Activated CD8-positive, alpha-beta memory T cell treated with anti-CD3 and anti-CD28 coated beads for 24 hours (primary cell): Measurements from ENCODE around the gene SOX3.

ENCODE experiments used
- DNase-seq: peaks from one replicate; pipeline ENCODE4 v3.0.0-alpha.2; 2020

The SOX3 gene

DNA sequence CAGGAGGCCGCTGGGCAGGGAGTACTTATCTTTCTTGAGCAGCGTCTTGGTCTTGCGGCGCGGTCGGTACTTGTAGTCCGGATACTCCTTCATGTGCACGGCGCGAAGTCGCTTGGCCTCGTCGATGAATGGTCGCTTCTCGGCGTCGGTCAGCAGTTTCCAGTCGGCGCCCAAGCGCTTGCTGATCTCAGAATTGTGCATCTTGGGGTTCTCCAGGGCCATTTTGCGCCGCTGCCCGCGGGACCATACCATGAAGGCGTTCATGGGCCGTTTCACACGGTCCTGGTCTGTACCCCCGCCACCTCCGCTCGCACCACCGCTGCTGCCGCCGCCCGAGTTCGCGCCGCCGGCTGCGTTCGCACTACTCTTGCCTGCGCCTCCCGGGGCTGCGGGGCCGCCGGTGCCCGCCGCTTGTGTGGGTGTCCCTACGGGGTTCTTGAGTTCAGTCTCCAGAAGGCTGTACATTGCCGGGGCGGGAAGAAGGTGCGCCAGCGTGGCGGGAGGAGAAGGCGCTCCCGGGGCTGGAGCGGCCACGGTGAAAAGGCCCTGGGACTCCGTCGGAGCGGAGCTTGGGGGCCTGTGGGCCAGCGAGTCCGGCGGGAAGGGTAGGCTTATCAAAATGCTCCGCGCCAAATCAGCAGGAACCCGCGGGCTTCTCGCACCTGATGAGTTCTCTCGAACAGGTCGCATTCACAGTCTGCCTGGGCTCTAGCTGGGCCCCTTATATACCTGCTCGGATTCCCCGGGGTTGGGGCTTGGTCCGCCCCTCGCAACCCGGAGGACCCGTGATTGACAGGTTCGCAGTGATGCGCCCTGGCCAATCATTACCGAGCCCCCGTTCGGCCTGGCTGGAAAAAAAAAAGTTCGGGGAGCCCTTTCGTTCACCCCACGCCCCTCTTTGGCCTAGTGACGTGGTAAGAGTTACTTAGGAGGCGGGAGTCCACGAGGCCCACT lies at the start of gene SOX3:
TSS of gene SOX3 (minus strand) at position 699 of the 954 bp plus-strand sequence. CDS start at position 690, 9 bp downstream.
- no peak for DNase-seq

GRCh38 chrX:140548985-140549384 lies 44.1 kb upstream of the SOX3 start:
- no peak for DNase-seq

DNA sequence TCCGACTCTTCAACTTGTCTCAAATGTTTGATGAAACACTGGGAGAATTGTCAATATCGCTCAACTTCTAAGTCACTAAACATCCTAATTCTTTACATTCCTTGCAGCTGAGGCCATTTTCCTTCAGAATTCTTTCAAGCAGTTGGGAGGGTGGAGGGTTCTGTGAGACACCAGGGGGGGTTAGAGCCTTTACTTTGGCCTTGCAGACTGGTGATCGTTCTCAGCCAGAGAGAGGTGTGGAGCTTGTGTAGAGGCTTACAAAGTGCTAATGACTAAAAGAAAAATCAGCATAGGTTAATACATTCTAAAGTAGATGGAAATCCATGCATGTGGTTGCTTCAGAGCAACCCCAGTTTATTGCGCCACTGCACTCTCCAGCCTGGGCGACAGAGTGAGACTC lies 21.3 kb upstream of the SOX3 start:
- DNase-seq = no peak

DNA sequence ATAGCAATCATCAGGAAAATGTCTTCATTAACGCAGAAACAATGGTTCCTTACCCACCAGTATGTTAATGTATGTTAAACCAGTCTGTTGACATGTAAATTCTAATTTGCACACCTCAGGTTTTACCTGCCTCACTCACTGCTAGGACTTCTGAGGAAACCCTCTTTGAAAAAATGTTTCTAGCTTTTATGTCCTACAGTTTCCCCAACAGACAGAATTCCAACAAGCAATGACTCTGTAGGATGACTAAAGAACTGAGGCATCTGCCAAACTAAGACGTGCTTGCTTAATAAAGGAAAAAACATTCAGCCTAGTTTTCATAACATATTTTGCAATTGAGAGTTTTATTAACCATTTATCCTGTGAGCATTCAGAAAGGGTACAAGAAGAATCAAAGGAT lies 20.6 kb upstream of the SOX3 start:
- no peak for DNase-seq

GRCh38 chrX:140524556-140524955 lies 19.7 kb upstream of the SOX3 start:
- no peak for DNase-seq

DNA sequence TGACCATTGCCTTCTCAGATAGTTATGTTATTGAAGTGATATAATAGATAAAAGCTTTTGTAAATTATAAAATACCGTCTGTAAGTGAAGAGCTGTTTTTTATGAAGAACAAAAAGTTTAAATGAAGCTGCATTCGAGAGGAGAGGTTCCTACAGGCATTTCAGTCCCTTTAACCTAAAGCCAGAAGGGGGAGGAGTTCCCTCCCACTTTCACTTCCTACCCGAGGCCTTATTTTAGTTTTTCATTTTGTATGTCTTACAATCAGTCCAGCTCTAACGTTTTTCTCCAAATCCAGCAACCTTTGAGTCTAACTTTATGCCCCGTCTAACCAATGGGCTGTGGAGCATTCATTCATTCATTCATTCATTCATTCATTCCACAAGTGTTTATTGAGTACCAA lies 16.5 kb upstream of the SOX3 start:
- no peak for DNase-seq

DNA sequence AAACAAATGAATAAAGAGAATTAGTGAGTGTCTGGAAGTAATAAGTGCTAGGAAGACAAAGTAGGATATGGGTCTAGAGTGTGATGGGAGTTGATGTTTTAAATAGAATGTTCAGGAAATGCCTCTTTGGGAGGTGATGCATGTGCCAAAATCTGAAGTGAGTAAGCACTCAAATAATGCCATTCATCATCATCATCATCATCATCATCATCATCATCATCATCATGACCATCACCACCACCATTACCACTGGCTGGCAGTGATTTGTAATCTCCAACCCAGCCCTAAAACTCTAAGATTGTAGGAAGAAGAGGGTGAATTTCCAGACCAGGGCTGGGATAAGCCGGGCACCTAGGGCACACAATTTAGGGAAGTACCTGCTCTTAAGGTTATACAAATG lies 9.7 kb upstream of the SOX3 start:
- DNase-seq = no peak

GRCh38 chrX:140510895-140511295 lies 6.0 kb upstream of the SOX3 start:
- no peak for DNase-seq

DNA sequence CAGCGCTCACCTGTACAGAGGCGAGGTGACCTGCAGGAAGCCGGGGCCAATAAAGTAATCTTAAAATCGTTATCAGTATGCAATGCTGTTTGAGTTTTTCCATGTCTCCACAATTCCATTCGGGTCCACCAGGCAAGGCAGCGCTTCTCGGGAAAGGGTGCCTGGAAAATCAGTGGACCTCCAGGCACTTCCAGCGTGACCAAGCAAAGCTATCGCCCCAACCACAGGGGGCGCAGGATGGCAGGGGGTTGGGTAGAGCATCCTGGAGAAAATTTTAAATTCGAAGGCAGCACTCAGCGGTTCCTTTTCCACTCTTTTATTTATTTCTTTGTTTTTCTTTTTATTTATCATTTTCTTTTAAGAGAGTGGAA lies 5.4 kb upstream of the SOX3 start:
- DNase-seq = no peak

DNA sequence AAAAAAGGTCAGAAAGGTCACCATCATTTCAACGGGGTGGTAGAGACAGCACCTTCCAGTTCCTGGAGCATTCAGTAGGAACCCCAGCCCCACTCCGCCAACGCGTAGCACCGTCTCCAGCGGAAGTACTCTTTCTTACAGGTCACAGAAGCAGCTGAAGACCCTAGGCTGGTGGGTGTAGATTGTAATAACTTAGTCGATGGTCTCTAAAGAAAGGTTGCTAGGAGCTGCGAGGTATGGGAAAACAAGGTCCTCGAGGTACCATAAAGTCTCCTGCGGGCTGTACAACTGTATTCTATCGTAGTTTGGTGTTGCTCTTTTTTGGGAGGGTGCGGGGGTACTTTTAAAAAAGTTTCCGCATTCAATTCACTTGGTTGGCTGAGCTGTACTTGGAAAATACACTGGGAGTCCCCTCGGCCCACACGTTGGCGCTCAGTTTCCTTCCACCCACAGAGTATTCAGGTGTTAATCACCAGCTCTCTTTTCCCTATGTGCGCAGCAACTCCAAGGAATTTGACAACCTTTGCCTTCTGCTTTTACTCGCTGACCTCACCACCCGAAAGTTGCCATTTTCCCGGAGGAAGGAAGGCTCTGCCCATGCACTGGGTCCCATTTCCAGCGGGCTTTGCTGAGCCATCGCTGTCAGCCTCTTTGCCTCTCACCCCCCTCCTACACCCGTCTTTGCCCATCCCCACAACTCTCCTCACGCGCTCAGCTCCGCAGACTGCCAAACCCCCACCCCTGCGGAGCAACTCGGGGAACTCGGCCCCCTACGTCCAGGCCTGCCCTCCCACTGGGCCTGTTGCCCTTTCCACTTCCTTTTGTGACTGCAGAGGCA lies 4.8 kb upstream of the SOX3 start:
- no peak for DNase-seq

DNA sequence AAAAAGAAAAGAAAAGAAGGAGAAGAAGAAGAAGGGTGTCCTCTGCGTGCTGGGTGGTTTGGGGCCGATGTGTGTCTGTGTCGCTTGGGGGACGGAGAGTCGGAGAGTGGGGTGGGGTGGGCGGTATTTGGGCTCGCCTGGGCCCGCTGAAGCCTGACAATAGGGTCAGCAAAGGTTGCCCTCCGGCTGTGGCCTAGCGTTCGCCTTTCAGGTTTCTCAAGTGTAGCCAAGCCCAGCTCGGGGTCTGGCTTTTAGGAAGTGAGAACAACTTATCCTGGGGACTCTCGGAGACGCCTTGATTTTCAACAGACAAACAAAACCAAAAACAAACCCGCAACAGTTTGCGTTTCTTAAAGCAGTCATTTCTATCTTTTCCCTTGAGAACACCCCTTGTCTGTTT lies 4.1 kb upstream of the SOX3 start:
- no peak for DNase-seq

- DNase-seq = no peak
Observed at GRCh38 chrX:140507982-140508305, 3.1 kb upstream of the SOX3 start.

DNA sequence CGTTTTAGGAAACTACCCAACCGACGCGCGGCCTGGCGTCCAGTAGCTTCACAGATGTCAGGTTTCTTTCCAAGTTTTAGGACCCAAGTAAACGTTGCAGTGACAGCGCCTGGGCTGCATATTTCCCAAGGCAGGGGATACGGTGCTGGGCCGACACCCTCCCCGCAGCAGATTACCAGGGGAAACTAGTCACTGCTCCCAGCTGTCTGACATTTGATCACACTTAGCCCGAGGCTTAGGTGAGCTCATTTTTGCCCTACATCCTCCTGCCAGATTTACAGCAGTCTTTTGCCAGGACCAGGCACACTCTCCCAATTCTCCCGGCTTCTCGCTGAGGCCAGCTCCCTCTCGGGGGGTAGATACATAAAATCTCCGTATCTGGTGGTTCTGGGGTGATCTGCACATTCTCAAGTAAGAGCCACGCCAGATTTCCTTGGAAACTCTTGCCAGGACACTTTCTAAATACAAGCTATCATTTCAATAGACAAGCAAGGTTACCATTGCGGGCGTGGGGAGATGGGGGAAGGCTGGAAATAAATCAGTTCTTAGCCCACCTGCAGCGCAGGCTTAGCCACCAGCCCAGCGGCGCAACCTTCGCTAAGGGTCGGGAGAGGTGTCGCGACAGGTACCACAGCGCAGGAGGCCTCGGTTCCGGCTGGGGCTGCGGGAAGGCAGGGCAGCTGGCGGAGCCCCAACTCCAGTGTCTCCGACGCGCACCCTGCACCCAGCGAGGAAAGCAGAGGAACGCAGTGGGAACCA lies 2.5 kb upstream of the SOX3 start:
- no peak for DNase-seq

DNA sequence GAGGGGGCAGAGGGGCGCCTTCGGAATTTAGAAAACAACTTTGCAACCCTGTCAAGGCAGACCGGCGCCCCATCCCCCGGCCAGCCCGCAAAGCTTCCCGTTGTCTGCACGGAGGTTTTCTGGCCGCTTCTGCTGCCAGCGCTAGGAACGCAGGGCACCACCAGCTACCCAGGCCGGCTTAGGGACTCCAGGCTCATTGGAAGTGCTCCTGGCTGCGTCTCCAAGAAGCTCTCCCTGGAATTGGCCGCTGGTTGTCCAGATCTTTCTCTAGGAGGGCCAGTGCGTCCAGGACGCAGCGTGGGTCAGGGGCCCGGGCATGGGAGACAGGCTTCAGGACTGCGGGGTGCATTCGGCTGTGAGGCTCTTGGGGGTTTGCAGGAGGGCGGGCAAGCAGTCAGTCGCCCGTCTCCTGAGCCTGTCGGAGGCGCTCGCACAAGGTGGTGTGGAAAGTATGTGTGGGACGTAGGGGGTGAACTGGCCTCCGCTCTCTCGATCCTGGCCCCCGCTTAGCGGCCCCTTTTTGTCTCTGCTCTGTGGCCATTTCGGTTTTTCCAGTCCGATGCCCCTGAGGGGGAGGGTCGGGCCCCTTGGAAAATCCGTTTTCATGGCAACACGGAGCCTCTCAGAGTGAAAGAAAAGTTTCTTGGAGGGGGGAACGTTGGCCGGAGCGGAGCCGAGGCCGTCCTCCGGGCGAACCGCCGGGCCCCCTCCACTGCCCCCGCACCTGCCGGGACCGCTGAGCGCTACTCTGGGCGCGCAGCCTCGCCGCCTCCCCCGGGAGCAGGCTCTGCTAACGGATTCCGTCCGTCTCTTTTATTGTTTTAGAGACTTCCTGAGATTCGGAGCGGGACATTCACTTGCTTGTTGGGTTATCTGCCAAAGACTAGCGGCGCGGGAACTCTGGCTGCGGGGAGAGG lies 810 bp upstream of the SOX3 start:
- no peak for DNase-seq

DNA sequence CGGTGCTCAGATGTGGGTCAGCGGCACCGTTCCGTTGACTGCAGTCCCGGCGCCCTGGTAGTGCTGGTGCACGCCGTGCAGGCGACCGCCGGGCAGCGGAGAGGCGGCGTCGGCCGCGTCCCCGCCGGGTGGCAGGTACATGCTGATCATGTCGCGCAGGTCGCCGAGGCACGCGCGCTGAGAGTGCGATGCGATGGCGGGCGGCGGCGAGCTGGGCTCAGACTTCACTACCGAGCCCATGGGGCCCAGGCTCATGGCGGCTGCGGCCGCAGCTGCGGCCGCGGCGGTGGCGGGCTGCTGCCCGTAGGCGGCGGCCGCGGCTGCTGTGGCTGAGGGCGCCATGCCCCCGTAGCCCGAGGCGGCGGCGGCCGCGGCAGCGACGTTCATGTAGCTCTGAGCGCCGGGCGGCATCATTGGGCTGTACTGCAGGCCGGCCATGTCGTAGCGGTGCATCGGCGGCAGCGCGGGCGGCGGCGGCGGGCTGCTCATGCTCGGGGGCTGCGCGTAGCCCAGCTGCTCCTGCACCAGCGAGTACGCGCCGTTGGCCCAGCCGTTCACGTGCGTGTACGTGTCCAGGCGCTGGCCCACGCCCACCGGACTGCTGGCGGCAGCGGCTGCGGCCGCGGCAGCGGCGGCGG lies 1.0 kb downstream of the SOX3 start:
- DNase-seq = no peak

DNA sequence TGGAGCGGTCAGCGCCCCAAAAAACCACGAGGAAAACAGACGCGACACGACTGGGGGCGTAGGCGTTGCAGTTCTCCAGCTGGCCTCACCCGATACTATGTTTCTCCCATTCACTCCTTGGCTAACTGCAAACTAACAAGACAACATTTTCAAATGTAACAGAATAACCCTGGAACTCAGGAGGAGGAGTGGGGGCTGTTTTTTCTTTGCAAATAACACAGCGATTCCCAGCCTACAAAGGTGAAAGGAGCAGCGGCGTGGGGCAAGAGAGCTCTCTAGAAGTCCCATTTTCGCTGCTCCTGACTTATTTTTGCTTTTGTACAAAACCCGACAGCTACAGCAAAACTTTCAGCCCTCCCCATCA lies 1.6 kb downstream of the SOX3 start:
- no peak for DNase-seq

DNA sequence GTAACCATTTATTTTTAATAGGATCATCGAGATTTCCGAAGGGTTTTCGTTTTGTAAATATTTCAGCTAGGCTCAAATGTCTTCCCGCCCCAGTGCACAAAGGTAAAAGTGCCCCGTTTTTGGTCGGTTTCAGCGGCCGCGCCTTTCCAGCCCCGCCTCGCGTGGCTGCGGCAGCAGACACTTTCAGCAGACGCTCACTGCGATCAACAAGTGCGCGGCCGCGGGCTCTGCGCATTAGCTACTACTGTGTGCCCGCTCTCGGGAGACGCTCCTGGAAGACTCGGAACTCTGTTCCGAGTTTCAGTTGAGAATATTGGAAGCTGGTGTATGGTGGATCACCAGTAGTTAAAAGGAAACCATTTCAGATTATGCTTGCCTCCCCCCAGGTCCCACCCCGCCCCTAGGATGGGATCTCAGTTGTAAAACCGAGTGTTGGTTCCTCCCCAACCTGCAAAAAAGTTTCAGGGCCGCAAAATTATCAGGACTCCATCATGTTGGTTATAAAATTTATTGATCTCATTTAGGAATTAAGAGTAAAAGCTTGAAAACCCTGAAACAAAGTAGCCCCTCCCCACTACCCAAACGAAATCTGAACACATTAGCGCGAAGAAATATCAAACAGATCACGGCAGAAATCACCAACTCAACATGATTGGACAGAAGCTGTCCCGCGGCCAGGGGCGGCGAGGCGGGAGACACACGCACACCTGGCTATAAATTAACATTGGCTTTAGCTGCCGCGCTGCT lies 2.2 kb downstream of the SOX3 start:
- DNase-seq = no peak

- no peak for DNase-seq
Observed at GRCh38 chrX:140501940-140502468, 2.9 kb downstream of the SOX3 start.

DNA sequence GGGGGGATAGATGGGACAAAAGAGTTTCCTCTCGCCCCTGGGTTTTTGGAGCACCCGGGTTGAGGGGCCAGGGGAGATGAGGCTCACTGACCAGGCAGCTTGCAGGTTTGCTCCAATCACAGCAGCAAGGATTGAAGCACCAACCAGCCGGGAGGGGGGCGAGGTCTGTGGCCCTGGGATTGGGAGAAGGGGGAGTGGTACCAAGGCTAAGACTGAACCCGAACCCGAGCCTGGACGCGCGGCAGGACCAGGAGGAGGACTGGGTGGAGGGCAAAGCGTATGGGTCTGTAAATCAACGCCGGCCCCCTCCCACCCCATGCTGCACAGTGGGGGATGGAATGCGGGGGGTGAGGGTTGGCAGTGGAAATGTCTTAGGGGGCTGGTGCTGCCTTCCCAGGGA lies 3.5 kb downstream of the SOX3 start:
- DNase-seq = no peak

DNA sequence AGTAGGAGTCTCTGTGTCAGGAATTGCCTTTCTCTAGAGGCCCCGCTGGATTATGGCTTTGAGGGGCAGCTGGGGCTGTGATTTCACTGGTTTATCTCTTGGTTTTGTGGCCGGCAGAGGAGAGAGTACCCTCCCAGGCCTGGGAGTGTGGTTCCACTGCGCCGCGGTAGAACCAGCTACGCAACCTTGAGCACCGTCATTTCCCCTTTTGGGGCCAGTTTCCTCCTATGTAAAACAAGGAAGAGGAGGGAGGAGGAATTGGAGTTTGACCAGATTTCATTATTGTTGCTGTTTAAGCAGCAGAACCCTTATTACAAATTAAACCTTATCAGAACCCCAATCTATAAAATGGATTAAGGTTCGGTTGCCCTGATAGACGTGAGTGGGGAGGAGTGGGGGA lies 4.4 kb downstream of the SOX3 start:
- no peak for DNase-seq

- DNase-seq = no peak
Observed at GRCh38 chrX:140495739-140496138, 9.1 kb downstream of the SOX3 start.
